Activated naive CD4-positive, alpha-beta T cell treated with anti-CD3 and anti-CD28 coated beads, Interleukin-2, amount 50 U/mL, for 16 hours (primary cell): ENCODE measurements around the gene STX2.
"Not testable (repeated sequence)": the region's sequence is repeated elsewhere in the genome, so short reads cannot be mapped to it uniquely, and the experiment has no call there.

ENCODE experiments used
- DNase-seq: peaks from one replicate; pipeline ENCODE4 v3.0.0-alpha.2; 2020

Gene STX2

DNA sequence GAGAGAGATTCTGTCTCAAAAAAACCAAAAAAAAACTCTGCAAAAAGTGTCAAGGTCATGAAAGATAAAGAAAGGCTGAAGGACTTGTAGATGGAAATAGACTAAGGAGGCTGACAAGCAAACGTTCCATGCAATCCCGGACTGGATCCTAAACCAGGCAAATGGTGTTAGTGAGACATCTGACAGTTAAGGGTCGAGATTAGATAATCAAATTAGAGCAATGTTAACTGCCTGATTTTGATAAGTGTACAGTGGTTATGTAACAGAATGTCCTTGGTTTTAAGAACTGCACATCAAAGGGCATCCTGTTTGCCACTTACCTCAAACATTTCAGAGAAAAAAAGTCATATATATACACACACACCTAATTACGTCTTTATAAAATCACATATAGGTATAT is 29.4 kb upstream of the STX2 start:
- DNase-seq, result no peak

DNA sequence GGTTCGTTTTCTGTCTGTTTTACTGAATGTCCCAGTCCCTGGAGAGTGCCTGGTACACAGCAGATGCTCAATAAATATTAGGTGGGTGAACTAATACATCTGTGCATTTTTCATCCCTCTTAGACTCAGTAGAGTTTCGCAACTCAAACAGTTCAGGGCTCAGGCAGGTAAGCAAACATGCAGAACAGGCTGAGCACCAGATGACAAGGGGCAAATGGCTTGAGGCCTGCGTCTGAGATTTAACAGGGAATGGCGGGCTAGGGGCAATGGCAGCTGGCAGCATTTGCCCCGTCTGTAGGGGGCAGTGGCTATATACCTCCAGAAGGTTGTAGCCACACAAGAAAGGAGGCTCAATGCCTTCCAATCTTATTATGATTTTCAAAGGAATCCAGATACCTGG is 24.2 kb upstream of the STX2 start:
- DNase-seq, result no peak

DNA sequence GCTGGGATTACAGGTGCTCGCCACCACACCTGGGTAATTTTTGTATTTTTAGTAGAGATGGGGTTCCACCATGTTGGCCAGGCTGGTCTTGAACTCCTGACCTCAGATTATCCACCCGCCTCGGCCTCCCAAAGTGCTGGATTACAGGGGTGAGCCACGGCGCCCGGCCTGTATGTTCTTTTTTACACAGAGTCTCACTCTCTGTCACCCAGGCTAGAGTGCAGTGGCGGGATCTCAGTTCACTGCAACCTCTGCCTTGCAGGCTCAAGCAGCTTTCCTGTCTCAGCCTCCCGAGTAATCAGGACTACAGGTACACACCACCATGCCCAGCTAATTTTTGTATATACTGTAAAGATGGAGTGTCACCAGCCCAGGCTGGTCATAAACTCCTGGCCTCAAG is 23.7 kb upstream of the STX2 start:
- DNase-seq, result not testable (repeated sequence)

DNA sequence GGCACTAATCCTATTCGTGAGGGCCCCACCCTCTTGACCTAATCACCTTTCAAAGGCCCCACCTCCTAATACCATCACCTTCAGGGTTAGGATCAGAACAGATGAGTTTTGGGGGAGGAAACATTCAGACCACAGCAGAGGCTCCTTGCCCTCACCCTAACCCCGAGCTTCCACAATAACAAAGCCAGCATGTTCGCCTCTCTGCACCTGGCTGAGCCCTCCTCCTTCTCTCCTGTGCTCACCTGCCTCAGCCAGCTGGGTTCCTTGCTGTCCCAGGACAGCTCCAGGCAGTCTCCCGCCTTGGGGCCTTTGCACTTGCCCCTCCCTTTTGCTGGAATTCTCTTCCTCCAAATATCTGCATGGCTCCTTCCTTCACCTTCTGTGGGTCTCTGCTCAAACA is 23.1 kb upstream of the STX2 start:
- DNase-seq, result no peak

DNA sequence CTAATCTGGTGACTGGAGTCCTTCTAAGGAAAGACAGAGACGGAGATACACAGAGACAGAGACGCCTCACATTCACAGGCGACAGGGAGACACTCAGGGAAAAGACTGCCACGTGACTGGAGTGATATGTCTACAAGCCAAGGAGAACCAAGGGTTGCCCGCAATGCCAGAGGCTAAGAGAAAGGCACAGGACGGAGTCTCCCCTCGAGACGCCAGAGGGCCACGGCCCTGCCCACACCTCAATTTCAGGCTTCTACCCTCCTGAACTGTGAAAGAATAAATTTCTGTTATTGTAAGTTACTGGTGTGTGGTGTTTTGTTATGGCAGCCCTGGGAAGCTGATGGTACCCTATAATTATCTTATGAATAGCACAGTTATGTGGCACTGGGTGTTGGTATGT is 21.3 kb upstream of the STX2 start:
- DNase-seq, result no peak

DNA sequence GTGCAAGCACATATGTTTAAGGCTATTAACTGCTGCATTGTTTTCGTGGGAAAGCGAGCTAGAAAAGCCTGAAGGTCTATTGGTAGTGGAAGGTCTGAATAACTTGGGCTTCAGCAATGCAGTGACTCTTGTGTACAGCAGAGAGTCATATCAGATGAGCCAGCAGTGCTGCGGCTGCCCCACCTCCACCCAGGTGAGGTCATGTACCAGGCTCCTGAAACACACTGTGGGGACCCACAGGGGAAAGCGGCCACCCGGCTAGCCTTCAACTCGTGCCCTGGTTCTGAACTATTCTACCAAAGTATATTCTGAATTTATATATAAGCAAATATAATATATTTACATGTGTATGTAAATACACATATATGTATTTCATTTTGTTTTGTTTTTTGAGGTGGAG is 20.1 kb upstream of the STX2 start:
- no peak for DNase-seq

DNA sequence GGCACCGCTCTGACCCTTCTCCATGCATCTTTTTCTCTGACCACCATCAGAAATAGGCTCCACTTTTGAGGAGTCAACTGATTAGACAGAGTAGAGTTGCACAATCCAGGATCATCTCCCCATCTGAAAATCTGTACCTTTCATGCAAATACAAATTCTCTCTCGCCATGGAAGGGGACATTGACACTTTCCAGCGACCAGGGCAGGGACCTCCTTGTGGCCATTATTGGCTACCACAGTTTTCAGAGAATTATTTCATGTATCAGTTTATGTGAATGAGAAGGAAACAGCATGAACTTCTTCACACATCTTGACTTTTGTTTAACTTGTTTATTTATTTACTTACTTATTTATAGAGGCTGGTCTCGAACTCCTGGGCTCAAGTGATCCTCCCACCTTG is 19.0 kb upstream of the STX2 start:
- no peak for DNase-seq

DNA sequence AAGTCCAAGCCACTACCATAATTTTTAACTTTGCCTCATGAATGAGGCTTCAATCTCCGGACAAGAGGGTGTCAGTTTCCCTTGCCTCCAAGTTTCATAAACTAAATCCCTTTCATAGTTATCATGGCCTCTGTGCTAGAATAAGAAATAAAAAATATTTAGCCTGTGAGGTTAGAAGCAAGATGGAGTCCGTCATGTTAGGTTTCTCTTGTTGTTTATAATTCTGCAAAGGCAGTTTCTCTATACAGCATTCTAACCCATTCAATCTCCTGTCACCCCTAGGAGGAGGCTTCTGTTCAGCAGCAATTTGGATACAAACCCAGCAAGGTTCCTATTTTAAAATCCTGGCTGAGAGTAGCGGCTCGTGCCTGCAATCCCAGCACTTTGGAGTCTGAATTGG is 17.0 kb upstream of the STX2 start:
- DNase-seq, result no peak

DNA sequence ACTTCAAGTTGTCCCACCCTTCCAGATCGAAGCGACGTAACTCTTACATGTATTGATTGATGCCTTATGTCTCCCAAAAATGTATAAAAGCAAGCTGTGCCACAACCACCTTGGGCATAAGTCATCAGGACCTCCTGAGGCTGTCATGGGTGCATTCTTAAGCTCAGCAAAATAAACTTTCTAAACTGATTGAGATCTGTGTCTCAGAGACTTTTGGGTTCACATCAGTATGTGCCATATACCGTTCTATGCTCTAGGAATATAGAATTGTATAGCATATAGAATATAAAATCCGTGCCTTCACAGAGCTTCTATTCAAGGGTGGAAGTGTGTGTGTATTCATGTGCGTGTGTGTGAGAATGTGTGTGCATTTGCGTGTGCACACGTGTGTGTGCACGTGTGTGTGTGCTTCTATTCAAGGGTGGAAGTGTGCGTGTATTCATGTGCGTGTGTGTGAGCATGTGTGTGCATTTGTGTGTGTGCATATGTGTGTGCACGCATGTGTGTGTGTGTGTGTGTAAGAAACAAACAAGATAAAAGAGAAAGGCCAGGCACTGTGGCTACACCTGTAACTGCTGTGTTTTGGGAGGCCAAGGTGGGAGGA is 11.5 kb upstream of the STX2 start:
- DNase-seq, result no peak

DNA sequence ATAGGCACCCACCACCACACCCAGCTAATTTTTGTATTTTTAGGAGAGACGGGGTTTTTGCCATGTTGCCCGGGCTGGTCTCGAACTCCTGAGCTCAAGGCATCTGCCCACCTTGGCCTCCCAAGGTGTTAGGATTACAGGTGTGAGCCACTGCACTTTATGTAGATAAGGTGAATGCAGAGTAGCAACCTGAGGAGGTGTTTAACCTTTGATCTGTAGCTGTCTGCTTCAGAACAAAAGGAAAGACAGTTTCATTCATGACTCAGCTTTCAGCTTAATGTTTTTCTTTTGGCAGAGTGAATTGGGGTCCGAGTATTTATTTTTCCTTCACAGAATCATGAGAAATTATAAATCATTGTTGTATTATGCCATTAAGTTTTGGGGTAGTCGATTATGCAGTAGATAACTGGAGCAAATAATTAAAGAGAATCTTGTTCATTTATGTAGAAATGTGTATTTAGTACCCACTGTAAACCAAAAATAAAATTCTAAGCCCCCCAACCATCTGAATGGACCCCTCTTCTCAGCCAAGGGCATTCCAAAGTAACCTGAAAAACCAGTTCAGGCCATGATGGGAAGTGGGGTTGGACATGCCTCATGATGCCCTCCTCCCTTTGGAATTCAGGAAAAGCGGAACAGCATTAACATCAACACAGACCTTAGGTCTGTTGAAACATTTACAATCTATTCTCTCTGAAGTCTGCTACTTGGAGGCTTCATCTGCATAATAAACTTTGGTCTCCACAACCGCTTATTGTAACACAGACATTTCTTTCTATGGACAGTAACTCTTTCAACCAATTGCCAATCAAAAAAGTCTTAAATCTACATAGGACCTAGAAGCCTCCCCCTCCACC is 10.7 kb upstream of the STX2 start:
- no peak for DNase-seq

DNA sequence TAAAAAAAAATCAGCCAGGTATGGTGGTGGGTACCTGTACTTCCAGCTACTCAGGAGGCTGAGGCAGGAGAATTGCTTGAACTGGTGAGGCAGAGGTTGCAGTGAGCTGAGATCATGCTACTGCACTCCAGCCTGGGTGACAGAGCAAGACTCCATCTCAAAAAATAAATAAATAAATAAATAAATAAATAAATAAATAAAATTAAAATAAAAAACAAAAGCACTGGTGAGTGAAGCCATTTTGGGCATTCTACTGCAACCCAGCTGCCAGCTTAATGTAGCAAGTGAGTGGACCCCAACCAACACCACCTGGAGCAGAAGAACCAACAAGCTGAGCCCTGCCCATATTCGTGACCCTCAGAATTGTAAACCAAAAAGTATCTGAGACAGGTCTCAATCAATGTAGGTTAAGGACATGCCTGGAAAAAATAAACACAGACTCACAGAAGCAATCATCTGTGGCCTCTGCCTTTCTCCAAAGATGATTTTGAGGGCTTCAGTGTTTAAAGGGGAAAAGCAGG is 9.8 kb upstream of the STX2 start:
- DNase-seq, result not testable (repeated sequence)

DNA sequence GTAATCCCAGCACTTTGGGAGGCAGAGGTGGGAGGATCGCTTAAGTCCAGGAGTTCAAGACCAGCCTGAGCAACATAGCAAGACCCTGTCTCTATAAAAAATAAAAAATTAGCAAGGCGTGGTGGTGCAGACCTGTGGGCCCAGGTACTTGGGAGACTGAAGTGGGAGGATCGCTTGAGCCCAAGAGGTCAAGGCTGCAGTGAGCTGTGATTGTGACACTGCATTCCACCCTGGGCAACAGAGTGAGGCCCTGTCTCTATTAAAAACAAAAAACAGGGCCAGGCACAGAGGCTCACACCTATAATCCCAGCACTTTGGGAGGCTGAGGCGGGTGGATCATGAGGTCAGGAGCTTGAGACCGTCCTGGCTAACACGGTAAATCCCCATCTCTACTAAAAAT is 9.1 kb upstream of the STX2 start:
- DNase-seq, result not testable (repeated sequence)

DNA sequence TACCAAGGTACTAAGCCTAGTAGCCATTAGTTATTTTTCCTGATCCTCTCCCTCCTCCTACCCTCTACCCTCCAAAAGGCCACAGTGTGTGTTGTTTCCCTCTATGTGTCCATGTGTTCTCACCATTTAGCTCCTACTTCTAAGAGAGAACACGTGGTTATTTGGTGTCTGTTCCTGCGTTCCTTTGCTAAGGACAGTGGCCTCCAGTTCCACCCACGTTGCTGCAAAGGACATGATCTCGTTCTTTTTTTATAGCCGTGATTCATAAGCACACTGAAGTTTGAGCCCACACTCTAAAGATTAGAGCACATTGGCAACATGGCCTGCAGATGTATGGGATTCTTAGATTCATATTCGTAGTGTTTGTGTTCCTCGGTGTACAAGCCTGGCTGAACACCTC is 8.1 kb upstream of the STX2 start:
- no peak for DNase-seq

DNA sequence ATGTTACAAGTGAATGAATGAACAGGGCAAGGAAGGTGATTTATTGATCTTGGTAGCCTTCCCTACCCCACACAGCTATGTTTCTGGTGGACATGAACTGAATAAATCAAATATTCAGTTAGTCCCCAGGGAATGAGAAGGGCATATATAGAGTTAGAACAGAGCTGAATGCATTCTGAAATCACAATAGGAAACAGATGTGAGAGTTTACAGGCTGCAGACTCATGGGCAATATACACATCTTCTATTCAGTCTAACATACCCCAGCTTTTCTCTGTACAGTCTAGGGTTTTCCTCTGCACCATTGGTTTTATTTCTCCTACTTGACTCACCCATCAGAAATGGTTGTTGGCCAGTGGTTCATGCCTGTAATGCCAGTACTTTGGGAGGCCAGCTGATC is 7.3 kb upstream of the STX2 start:
- no peak for DNase-seq

DNA sequence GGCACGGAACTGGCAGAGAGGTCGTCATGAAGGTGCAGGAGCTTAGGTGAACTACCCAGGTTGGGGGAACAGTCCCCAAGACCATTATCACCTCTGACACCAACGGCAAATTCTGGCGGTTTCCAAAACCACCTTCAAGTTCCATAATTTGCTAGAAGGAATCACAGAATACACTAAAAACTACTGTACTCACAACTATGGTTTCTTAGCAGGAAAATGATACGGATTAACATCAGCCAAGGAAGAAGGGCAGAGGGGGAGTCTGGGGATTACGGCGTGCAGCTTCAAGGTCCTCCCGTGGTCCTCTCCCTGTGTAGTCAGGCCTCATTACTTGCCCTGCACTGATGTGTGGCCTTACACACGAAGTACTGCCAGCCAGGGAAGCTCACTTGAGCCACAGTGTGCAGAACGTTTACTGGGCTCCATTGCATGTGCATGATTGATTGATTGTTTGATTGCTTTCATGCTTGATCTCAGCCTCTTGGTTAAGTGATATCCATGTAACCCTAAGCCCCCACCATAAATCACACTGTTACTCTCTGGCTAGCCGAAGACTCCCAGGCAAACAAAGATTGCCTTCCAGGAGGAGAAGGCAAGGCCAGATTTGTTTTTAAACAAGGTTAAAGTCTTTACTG is 837 bp upstream of the STX2 start:
- no peak for DNase-seq

DNA sequence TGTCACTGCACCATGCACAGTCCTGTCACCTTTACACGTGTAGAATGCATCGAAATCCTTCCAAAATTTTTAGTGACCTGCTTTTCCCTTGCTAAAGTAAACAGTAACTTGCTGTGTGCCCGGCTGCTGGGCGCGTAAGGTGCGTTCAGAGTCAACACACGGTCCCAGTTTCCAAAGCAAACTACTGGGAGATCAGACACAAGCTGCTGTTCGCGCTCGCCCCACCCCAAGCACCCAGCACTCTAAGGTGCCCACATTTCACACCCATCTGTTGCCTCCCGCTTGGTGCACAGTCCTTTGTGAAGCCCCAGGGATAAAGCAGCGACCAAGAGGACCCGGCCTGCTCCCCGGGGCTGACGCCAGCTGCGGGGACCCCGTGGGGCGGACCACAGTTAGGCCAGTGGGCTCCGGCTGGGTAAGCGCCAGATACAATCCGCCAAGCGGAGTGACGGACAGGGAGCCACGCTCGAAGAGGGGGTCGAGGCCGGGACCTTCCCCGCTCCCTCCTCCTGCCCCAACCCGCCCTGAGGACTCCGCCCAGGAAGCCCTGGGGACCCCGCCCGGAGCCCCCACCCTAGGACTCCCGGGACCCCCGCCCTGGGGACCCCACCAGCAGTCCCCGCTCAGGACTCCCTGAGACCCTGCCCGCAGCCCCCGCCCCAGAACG is 633 bp downstream of the STX2 start:
- peak; percentile 20 for DNase-seq

DNA sequence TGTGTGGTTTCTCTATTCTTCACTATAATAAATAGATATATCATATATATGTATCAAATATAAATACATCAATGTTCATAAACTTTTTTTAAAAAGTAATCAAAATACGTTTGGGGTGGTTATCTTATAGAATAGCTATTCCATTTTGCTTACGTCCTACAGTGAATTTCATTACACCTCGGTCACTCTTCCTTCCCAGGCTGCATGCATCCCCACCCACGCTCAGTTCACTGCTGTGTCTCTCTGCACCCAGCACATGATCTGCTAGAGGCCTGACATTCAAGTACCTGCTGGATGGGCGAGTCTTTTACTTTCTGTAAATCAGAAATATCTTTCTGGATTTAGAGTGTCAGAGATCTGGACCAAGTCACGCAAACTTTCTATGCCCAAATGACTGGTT is 3.6 kb downstream of the STX2 start:
- DNase-seq, result no peak

DNA sequence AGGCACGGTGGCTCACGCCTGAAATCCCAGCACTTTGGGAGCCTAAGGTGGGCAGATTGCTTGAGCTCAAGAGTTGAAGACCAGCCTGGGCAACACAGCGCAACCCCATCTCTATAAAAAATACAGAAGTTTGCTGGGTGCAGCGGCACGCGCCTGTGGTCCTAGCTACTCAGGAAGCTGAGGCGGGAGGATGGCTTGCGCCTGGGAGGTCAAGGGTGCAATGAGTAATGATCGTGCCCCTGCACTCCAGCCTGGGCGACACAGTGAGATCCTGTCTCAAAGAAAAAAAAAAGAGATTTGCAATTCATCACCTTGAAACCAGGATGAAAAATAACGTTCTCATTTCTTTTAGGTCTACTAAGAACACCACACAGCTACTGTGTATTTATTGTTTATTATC is 4.0 kb downstream of the STX2 start:
- no peak for DNase-seq

DNA sequence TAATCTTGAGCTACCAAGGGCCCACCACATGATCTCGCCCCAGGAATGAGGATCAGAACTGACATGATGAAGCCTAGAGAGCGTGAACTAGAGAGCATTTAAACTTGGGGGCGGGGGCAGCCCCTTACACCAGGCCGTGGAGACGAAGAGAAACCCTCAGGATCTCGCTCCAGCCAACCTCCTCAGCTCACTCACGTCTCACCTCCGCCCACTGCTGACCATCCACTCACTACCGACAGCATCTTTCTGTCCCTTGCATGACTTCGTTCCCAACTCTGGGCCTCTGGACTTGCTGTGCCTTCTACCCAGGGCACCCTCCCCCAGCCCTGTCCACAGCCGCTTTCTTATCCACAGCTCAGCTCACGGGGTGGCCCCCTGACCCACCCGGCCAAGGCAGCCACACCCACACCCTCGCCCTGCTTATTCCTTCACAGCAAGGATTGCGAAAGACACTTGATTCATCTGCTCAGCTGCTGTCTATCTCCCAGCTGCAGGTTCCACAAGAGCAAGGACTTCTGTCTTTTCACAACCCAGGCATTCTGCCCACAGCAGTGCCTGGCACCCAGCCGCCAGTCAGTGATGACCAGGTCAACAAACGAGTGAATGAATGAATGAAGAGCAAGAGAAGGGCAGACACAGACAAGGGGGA is 6.4 kb downstream of the STX2 start:
- no peak for DNase-seq

DNA sequence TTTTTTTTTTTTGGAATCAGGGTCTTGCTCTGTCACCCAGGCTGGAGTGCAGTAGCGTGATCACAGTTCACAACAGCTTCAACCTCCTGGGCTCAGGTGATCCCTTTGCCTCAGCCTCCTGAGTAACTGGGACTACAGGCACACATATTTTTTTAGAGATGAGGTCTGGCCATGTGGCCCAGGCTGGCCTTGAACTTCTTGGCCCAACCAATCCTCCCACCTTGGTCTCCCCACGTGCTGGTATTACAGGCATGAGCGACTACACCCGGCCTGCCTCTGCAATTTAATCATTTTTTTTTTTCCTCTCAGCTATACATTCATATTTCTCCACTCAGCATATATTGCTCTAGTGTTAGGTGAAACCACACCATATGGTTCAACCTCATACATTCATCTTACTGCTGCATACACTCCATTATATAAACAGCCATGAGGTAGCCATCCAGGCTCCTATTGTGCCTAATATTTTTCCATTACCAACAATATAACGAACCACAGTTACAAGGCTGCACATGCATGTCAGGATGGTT is 7.1 kb downstream of the STX2 start:
- DNase-seq, result no peak

DNA sequence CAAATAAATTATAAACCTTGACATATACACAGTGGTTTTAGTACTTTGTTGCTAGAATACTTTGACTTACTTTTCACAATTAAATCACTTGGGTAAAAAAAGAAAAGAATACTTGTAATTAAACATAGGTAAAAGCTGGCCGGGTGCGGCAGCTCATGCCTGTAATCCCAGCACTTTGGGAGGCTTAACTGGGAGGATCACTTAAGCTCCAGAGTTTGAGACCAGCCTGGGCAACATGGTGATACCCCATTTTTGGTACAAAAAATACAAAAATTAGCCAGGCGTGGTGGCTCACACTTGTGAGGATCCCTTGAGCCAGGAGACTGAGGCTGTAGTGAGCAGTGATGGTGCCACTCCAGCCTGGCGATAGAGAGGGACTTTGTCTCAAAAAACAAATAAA is 7.8 kb downstream of the STX2 start:
- DNase-seq, result no peak

DNA sequence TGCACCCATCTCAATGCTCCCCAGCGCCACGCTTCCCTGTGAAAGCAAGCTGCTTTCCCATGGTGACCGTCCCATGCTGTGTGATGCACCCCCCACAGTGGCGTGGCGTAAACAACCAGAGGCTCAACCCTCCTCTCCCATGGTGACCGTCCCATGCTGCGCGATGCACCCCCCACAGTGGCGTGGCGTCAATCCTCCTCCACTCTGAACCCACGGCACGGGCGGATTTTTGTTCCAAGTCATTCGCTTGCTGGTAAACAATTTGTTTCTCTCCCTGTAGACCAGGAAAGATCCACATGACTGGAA is 8.9 kb downstream of the STX2 start:
- no peak for DNase-seq
